ENCODE measurements around the gene GMDS.

Gene GMDS

DNA sequence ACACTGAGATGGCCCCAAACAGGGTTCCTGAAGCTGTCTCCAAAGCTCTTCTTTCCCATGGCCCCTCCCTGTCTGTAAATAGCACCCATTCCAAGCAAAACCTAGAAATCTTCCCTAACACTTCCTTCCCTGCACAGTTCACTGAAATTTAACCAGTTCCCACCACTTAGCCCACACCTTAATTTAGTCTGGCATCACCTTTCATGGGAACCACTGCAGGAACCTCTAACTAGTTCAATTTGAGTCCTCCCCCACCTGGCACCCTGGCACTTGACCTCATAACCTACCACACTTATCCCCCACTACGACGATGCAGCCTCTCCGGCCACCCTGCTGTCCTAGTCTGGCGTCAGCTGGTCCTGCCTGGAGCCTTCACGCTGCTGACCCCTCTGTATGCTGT, 278.7 kb downstream of the GMDS start:
- 71 to 91% methylated on average over 3 to 5 of the region's 5 CpGs for WGBS, 2 experiments (ENCODE audit: insufficient coverage in 2 of 2)
- Histone ChIP-seq H3K4me3 (ENCODE audit: extremely low read depth, insufficient read depth, low read length, poor library complexity, severe bottlenecking) (no peak overlapping the region), H3K36me3 (ENCODE audit: control insufficient read depth, insufficient read depth, low read length) (no peaks in the 10 kb centered on the region)

DNA sequence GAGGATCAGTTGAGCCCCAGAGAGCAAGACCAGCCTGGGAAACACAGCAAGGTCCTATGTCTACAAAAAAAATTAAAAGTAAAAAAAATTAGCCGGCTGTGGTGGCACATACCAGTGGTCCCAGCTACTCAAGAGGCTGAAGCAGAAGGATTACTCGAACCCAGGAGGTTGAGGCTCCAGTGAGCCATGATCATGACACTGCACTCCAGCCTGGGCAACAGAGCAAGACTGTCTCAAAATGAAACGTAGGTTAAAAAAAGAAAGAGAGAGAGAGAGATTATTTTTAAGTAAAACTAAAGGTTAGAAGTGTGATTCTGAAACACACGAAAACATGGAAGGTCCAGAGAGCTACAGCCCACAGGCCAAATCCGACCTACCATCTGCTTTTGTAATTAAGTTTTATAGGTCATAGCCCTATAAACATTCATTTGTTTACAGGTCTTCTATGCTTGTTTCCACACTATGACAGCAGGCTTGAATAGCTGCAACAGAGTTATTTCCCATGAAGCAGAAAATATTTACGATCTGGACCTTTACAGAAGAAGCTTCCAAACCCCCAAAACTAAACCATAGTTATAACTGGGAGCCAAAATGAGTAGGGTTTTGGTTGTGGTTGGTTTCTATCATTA, 279.7 kb downstream of the GMDS start:
- Histone ChIP-seq H3K36me3 (ENCODE audit: control insufficient read depth, insufficient read depth, low read length) (no peaks in the 10 kb centered on the region), H3K4me1 (ENCODE audit: control insufficient read depth, insufficient read depth, low read length, poor library complexity, severe bottlenecking) (no peaks in the 10 kb centered on the region), H3K4me3 (ENCODE audit: extremely low read depth, insufficient read depth, low read length, poor library complexity, severe bottlenecking) (no peak overlapping the region), H3K9me3 (ENCODE audit: control insufficient read depth, low read length) (no peaks in the 10 kb centered on the region), H3K27ac (ENCODE audit: low read depth, low read length, severe bottlenecking) (no peak overlapping the region)
- 88 to 93% methylated on average over 4 of the region's 6 CpGs for WGBS, 2 experiments (ENCODE audit: insufficient coverage in 2 of 2)

More for the DNA sequence above, 278.7 kb downstream of the GMDS start:
- Histone ChIP-seq H3K9me3 (ENCODE audit: control insufficient read depth, low read length) (no peaks in the 10 kb centered on the region), H3K4me1 (ENCODE audit: control insufficient read depth, insufficient read depth, low read length, poor library complexity, severe bottlenecking) (no peaks in the 10 kb centered on the region), H3K27ac (ENCODE audit: low read depth, low read length, severe bottlenecking) (no peak overlapping the region)

DNA sequence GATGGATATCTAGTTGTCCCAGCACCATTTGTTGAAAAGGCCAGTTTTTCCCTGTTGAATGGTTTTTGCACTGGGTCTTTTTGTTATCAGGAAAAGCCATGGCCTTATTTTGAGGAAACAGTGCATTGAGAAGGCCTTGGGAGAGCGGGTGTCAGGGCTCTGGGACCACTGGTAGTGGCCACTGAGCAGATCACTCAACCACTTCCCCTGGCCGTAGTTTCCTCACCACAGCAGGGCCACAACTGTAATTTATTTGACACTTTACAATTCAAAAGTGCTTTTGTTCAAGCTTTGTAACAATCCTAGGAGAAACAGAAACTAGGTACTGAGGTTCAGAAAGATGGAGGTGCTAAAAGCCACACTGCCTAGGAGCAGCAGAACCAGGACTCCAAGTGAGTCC, 281.8 kb downstream of the GMDS start:
- WGBS, 2 experiments (ENCODE audit: insufficient coverage in 2 of 2): 88 to 100% methylated on average over 1 to 2 of the region's 2 CpGs
- no peak overlapping the region for H3K4me3 ChIP-seq (ENCODE audit: extremely low read depth, insufficient read depth, low read length, poor library complexity, severe bottlenecking)
- no peak overlapping the region for H3K27ac ChIP-seq (ENCODE audit: low read depth, low read length, severe bottlenecking)
- H3K4me1 ChIP-seq (ENCODE audit: control insufficient read depth, insufficient read depth, low read length, poor library complexity, severe bottlenecking): no peaks in the 10 kb centered on the region
- no peaks in the 10 kb centered on the region for H3K36me3 ChIP-seq (ENCODE audit: control insufficient read depth, insufficient read depth, low read length)
- no peaks in the 10 kb centered on the region for H3K9me3 ChIP-seq (ENCODE audit: control insufficient read depth, low read length)

DNA sequence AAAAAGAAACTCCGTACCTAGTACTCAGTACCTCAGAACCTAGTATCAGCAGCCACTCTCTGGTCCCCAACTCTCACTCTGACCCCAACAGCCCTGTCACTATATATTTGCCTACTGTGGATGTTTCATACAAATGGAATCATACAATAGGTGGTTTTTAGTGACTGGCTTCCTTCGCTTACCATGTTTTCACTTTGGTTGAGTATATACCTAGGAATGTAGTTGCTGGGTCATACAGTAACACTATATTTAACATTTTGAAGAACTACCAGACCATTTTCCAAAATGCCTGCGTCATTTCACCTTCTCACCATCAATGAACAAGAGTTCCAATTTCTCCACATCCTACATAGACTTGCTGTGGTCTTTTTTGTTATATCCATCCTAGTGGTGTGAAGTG, 283.2 kb downstream of the GMDS start:
- Histone ChIP-seq H3K4me1 (ENCODE audit: control insufficient read depth, insufficient read depth, low read length, poor library complexity, severe bottlenecking) (no peaks in the 10 kb centered on the region), H3K4me3 (ENCODE audit: extremely low read depth, insufficient read depth, low read length, poor library complexity, severe bottlenecking) (no peak overlapping the region), H3K36me3 (ENCODE audit: control insufficient read depth, insufficient read depth, low read length) (no peaks in the 10 kb centered on the region), H3K27ac (ENCODE audit: low read depth, low read length, severe bottlenecking) (no peak overlapping the region), H3K9me3 (ENCODE audit: control insufficient read depth, low read length) (no peaks in the 10 kb centered on the region)
- 88% methylated on average over 1 of the region's 3 CpGs; no CpG with 5 or more reads in 1 of the 2 experiments for WGBS, 2 experiments (ENCODE audit: insufficient coverage in 2 of 2)

DNA sequence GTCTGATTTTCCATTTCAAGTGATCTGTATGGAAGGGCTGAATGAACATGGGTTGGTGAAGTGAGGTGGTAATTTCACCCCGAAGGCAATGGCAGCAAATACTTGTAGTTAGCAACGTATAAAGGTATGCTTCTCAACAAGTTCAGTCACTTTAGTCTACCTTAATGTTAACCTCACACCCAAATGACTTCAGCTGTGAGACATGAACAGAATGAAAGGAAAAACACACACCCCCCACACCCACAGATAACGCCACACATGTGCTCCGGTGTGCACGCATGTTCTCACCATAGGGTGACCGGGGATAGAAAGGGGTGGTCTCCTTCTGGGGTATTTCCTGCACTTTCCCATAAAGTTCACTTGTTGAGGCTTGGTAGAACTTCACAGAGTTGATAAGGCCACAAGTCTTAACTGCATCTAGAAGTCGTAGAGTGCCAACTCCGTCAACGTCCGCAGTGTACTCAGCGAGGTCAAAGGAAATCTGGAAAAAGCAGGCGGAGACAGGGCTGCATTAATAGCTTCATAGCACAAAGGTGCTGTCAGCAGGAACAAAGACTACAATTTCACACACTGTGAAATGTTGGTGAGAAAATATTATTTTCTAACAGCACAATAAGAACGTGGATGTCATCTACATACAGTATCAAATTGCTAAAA, 284.8 kb downstream of the GMDS start:
- Histone ChIP-seq H3K4me3 (ENCODE audit: extremely low read depth, insufficient read depth, low read length, poor library complexity, severe bottlenecking) (no peak overlapping the region), H3K9me3 (ENCODE audit: control insufficient read depth, low read length) (no peaks in the 10 kb centered on the region), H3K4me1 (ENCODE audit: control insufficient read depth, insufficient read depth, low read length, poor library complexity, severe bottlenecking) (no peaks in the 10 kb centered on the region), H3K36me3 (ENCODE audit: control insufficient read depth, insufficient read depth, low read length) (no peaks in the 10 kb centered on the region), H3K27ac (ENCODE audit: low read depth, low read length, severe bottlenecking) (no peak overlapping the region)
- 91 to 100% methylated on average over 3 to 6 of the region's 13 CpGs for WGBS, 2 experiments (ENCODE audit: insufficient coverage in 2 of 2)

DNA sequence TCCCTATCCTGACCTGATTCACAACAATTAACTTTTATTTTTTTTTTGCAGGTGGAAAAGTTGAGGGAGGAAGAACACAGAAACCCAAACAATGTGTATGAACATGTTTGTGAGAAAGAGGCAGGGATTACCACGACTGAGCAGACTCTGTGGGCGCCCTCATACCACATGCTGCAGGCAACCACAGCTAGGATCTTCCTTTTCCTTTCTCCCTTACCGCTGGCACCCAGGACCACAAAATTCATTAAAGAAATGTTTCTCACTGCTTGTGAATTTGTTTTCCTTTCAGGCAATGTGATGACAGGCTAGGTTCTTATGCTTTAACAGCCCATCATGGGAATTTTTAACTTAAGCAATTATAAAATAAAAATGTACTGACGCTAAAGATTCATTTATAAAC, 287.1 kb downstream of the GMDS start:
- Histone ChIP-seq H3K4me1 (ENCODE audit: control insufficient read depth, insufficient read depth, low read length, poor library complexity, severe bottlenecking) (no peaks in the 10 kb centered on the region), H3K4me3 (ENCODE audit: extremely low read depth, insufficient read depth, low read length, poor library complexity, severe bottlenecking) (no peak overlapping the region), H3K36me3 (ENCODE audit: control insufficient read depth, insufficient read depth, low read length) (no peaks in the 10 kb centered on the region), H3K9me3 (ENCODE audit: control insufficient read depth, low read length) (no peaks in the 10 kb centered on the region), H3K27ac (ENCODE audit: low read depth, low read length, severe bottlenecking) (no peak overlapping the region)
- WGBS, 2 experiments (ENCODE audit: insufficient coverage in 2 of 2): 100% methylated on average over 1 of the region's 4 CpGs; no CpG with 5 or more reads in 1 of the 2 experiments

DNA sequence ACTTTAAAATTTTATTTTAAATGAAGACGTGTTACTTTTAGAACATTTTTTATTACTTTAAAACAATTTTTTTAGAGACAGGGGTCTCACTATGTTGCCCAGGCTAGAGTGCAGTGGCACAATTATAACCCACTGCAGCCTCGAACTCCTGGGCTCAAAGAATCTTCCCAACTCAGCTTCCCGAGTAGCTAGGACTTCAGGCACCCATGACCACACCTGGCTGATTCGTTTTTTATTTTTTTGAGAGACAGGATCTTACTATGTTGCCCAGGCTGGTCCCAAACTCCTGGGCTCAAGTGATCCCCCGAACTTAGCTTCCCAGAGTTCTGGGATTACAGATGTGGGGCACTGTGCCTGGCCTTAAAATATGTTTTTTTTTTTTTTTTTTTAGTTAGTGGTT, 287.7 kb downstream of the GMDS start:
- Histone ChIP-seq H3K4me3 (ENCODE audit: extremely low read depth, insufficient read depth, low read length, poor library complexity, severe bottlenecking) (no peak overlapping the region), H3K27ac (ENCODE audit: low read depth, low read length, severe bottlenecking) (no peak overlapping the region), H3K9me3 (ENCODE audit: control insufficient read depth, low read length) (no peaks in the 10 kb centered on the region), H3K36me3 (ENCODE audit: control insufficient read depth, insufficient read depth, low read length) (no peaks in the 10 kb centered on the region), H3K4me1 (ENCODE audit: control insufficient read depth, insufficient read depth, low read length, poor library complexity, severe bottlenecking) (peaks cover 2% of the 10 kb centered on the region)
- 93 to 100% methylated on average over 3 to 4 of the region's 5 CpGs for WGBS, 2 experiments (ENCODE audit: insufficient coverage in 2 of 2)

DNA sequence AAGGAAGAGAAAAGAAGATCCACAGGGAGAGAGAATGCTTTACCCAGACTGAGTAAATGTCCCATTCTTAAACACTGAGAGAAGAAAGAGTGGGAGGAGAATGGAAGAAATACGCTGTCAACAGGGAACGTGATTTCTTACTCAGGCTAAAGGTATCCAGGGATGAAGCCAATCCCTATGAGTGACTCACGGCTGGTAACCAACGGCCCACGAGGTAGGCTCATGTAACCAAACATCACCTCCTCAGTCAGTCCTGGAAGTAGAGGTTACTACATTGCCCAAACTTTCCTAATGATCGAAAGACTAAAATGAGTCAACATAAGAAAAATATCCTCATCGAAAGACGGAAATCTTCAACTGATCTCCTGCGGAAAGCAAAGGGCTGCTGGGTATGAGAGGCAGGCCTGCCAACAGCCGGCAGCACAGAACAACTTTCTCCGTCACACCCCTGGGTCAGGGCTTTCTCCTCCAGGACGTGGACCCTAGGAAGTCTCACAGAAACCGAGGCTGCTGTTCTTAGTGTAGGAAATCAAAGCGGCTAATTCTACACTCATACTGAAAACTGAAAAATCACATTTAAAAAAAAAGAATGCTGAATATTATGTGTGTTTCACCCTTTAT, 292.6 kb downstream of the GMDS start:
- peaks cover 8% of the 10 kb centered on the region for H3K4me1 ChIP-seq (ENCODE audit: control insufficient read depth, insufficient read depth, low read length, poor library complexity, severe bottlenecking)
- no peaks in the 10 kb centered on the region for H3K36me3 ChIP-seq (ENCODE audit: control insufficient read depth, insufficient read depth, low read length)
- no peak overlapping the region for H3K4me3 ChIP-seq (ENCODE audit: extremely low read depth, insufficient read depth, low read length, poor library complexity, severe bottlenecking)
- no peaks in the 10 kb centered on the region for H3K9me3 ChIP-seq (ENCODE audit: control insufficient read depth, low read length)
- 81 to 85% methylated on average over 7 to 11 of the region's 14 CpGs for WGBS, 2 experiments (ENCODE audit: insufficient coverage in 2 of 2)
- H3K27ac ChIP-seq (ENCODE audit: low read depth, low read length, severe bottlenecking): peak overlapping the region; percentile 36

DNA sequence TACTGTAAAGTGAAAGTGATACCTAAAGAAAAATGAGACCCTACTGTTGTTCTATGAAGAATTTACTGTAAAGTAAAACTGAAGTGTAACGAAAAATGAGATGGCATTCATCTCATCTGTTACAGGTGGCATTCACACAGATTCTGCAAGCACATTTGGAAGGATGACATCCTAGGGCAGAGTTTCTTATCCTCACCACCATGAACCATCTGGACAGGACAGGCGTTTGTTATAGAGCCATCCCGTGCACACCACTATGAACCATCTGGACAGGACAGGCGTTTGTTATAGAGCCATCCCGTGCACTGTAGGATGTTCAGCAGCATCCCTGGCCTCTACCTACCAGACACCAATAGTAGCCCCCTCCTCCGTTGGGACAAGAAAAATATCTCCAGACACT, 294.8 kb downstream of the GMDS start:
- H3K36me3 ChIP-seq (ENCODE audit: control insufficient read depth, insufficient read depth, low read length): no peaks in the 10 kb centered on the region
- WGBS, 2 experiments (ENCODE audit: insufficient coverage in 2 of 2): 90 to 94% methylated on average over 5 to 6 of the region's 6 CpGs
- no peaks in the 10 kb centered on the region for H3K9me3 ChIP-seq (ENCODE audit: control insufficient read depth, low read length)
- H3K4me1 ChIP-seq (ENCODE audit: control insufficient read depth, insufficient read depth, low read length, poor library complexity, severe bottlenecking): peaks cover 8% of the 10 kb centered on the region
- H3K27ac ChIP-seq (ENCODE audit: low read depth, low read length, severe bottlenecking): no peak overlapping the region
- H3K4me3 ChIP-seq (ENCODE audit: extremely low read depth, insufficient read depth, low read length, poor library complexity, severe bottlenecking): no peak overlapping the region

DNA sequence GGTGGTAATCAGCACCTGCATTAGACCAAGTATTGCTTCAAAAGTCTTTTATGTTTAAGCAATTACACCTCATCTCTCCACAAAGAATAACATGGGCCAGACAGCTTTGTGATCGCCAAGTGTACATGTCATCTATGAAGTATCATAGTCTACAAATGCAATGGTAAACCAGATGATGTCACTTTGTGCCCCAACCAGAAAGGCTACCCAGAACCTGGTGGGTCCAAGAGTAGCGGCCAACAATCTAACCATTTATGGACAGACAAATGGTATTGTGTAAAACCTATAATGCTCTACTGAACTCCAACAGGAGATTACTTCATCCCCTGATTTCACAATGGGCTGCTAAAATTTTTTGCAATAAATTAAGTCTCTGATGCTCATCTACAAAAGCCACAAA, 295.9 kb downstream of the GMDS start:
- WGBS, 2 experiments (ENCODE audit: insufficient coverage in 2 of 2): no CpG with 5 or more reads among the region's 2 CpGs
- Histone ChIP-seq H3K36me3 (ENCODE audit: control insufficient read depth, insufficient read depth, low read length) (no peaks in the 10 kb centered on the region), H3K4me1 (ENCODE audit: control insufficient read depth, insufficient read depth, low read length, poor library complexity, severe bottlenecking) (peaks cover 8% of the 10 kb centered on the region), H3K27ac (ENCODE audit: low read depth, low read length, severe bottlenecking) (no peak overlapping the region), H3K9me3 (ENCODE audit: control insufficient read depth, low read length) (no peaks in the 10 kb centered on the region), H3K4me3 (ENCODE audit: extremely low read depth, insufficient read depth, low read length, poor library complexity, severe bottlenecking) (no peak overlapping the region)

DNA sequence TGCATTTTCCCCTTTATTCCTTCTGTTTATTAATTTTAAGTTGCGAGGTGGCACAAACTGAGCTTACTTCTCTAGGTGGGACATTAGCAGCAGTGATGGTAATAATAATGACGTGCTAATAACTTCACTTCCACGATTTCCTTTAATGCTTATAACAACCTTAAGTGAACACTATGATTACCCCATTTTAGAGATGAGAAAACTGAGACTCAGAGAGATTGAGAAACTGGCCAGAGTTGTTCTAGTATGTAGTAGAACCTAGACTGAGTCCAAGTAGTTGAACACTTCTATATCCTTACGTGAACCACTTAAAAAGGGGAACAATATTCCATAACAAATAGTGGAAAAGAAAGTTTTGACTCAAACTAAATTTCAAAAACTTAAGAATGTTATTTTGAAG, 297.5 kb downstream of the GMDS start:
- WGBS, 2 experiments (ENCODE audit: insufficient coverage in 2 of 2): no CpG with 5 or more reads among the region's 4 CpGs
- no peak overlapping the region for H3K27ac ChIP-seq (ENCODE audit: low read depth, low read length, severe bottlenecking)
- peaks cover 8% of the 10 kb centered on the region for H3K4me1 ChIP-seq (ENCODE audit: control insufficient read depth, insufficient read depth, low read length, poor library complexity, severe bottlenecking)
- H3K36me3 ChIP-seq (ENCODE audit: control insufficient read depth, insufficient read depth, low read length): no peaks in the 10 kb centered on the region
- no peak overlapping the region for H3K4me3 ChIP-seq (ENCODE audit: extremely low read depth, insufficient read depth, low read length, poor library complexity, severe bottlenecking)
- H3K9me3 ChIP-seq (ENCODE audit: control insufficient read depth, low read length): no peaks in the 10 kb centered on the region
